ENCODE data around the gene RNU1-1.
"Not testable (repeated sequence)": the region's sequence is repeated elsewhere in the genome, so short reads cannot be mapped to it uniquely, and the experiment has no call there.

Gene RNU1-1

DNA sequence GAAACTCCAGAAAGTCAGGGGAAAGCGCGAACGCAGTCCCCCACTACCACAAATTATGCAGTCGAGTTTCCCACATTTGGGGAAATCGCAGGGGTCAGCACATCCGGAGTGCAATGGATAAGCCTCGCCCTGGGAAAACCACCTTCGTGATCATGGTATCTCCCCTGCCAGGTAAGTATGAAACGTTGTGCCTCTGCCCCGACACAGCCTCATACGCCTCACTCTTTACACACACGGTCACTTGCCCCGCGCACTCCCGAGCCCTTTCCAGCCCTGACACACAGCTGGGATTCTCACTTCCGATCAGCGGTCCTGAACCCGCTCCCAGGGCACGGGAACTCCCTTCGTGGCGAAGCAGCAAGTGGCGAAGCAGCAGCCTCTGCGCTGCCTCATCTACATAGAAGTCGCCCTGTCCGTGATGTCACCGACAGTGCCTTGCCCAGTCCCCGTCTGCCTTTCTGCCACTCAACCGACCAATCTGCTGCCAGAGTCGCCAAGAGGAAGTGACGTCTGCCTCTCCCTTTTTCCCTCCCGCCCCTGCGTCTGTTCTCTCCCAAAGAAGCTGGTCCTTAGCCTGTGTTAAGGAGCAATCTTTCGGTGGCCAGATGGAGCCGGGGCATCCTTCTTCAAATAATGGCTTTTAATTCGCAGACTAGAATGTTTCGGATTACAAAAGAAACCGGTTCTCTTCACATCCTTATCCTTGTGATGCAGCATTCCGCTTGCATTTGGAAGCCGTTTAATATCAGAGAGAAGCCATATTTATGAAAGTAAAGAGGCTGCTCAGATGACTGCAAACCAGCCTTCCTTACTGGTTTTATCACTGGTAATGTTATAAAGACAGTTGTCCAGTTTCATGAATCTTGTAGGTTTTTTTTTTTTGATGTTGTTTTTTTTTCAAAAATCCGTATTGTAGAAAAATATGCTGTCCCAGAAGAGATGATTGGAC lies at the start of gene RNU1-1:
RNU1-1 (minus strand) TSS at position 179 of the 949 bp plus-strand sequence.
- DNase-seq (ENCODE audit: extremely low read depth in 1 of 2, low read depth in 1 of 2): peak in 1 of 2 donors; percentile 61

DNA sequence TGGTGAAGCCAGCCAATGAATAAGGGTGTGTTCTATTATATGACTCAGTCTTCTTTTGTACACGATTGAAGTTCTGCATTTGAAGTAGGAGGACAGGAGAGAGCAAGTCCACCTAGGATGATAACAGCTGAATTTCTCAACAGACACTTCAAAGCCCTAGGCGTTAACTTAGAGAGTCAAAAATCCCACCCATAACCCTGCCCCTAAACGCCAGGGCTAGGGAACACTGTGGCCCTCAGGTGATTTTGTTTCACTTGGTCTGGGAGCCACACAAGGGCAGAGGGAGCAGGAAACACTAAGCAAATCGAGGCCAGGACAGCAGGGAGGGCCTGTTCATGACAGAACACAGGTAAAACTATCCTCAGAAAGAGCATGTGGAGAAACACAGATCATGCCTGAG lies 47.0 kb upstream of the RNU1-1 start:
- DNase-seq (ENCODE audit: extremely low read depth in 1 of 2, low read depth in 1 of 2): not testable (repeated sequence)

DNA sequence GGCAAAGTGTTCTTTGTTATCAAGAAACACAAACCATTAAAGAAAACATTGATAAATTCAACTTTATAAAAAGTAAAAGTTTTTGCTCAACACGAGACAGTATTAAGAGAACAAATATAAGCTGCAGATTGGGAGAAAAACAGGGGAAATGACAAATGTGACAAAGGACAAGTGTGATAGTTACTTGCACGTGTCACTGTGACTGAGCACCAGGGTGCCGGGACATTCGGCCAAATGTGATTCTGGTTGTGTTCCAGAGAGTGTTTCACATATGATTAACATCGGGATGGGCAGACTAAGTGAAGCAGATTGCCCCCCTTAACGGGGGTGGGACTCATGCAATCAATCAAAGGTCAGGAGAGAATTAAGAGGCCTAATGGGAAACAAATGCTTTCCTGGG lies 46.4 kb upstream of the RNU1-1 start:
- not testable (repeated sequence) for DNase-seq (ENCODE audit: extremely low read depth in 1 of 2, low read depth in 1 of 2)

DNA sequence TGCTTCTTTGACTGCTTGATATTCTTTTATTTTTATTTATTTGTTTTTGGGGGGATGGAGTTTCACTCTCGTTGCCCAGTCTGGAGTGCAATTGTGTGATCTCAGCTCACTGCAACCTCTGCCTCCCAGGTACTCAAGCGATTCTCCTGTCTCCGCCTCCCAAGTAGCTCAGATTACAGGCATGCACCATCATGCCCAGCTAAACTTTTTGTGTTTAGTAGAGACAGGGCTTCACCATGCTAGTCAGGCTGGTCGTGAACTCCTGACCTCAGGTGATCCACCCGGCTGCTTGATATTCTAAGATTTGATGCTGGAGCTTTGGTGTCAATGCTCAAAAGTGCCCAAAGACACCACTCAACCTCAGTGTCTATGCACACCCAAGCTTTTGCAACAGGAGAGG lies 45.6 kb upstream of the RNU1-1 start:
- not testable (repeated sequence) for DNase-seq (ENCODE audit: extremely low read depth in 1 of 2, low read depth in 1 of 2)

DNA sequence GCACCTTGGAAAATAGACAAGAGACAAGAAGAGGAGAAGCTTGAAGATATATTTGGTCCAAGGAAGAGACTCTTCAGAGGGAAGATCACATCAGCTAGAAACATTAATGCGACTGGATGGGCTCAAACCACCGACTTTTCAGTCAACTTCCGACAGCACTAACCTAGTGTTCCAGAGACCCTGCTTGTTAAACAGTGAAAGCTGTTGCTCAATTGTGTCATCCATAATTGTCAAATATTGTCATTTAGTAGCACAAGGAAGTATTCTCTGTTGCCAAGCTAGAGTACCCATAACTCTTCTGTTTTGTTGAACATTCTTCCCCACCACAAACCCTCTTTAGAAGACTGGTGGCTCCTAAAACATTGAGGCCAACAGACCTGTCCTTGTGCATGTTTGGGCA lies 42.9 kb upstream of the RNU1-1 start:
- not testable (repeated sequence) for DNase-seq (ENCODE audit: extremely low read depth in 1 of 2, low read depth in 1 of 2)

DNA sequence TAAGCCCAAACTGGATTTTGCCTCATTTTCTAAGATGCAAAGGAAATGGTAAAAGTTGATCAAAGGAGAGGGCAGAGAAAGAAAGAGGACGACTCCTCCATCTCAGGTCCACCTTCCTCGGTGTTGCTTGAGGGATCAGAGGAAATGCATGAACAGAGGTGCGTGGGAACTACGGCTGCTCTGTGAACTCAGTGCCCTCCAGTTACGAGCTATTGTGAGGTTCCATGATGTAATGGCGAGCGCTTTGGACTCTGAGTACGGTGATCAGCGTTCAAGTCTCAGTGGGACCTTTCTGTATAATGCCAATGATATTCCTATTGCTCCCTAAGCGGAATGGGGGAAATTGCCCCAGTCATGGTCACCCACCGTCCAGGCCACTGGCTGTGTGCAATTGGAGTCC lies 39.2 kb upstream of the RNU1-1 start:
- not testable (repeated sequence) for DNase-seq (ENCODE audit: extremely low read depth in 1 of 2, low read depth in 1 of 2)

DNA sequence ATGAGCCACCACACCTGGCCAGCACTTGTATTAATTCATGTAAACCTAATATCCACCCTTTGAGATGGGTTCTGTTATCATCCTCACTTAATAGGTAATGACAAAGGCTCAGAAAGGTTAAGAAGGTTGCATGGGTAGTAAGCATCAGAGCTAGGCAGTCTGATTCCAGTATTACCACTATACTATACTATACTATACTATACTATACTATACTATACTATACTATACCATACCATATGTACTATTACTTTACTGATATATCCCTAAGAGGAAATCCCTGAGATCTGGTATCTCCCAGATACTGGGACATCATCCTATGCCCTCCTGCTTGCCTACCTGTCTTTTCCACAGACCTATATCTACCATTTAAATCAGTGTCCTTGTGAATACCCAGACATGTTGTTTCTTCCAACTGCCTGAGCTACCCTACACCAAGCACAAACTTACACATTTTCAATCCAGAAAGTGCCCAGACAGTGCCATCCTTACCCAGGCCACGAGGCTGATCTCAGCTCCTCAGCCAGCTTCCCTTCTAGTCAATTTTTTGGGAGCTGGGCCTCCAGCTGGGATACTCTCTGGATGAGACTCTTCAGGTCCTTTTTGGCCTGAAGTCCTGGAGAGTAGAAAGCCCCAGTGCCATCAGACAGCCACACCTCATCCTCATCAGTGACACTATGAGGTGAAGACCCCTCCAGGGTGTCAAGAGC lies 36.3 kb upstream of the RNU1-1 start:
- DNase-seq (ENCODE audit: extremely low read depth in 1 of 2, low read depth in 1 of 2): not testable (repeated sequence)

DNA sequence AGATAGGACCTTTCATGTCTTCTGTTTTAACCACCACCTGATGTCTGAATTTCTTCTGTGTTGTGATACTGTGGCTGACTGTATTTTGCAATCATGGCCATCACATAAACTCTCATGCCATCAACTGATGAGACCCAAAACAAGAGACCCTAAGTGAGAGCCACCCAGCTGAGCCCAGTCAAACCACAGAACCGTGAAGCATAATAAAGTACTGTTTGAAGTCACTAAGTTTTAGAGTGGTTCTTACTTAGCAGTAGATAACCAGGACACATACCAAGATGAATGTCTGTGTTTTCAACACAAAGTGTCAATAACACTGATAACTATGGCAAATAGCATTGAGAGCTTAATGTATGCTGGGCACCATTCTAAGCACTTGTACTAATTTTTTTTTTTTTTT lies 35.5 kb upstream of the RNU1-1 start:
- not testable (repeated sequence) for DNase-seq (ENCODE audit: extremely low read depth in 1 of 2, low read depth in 1 of 2)

DNA sequence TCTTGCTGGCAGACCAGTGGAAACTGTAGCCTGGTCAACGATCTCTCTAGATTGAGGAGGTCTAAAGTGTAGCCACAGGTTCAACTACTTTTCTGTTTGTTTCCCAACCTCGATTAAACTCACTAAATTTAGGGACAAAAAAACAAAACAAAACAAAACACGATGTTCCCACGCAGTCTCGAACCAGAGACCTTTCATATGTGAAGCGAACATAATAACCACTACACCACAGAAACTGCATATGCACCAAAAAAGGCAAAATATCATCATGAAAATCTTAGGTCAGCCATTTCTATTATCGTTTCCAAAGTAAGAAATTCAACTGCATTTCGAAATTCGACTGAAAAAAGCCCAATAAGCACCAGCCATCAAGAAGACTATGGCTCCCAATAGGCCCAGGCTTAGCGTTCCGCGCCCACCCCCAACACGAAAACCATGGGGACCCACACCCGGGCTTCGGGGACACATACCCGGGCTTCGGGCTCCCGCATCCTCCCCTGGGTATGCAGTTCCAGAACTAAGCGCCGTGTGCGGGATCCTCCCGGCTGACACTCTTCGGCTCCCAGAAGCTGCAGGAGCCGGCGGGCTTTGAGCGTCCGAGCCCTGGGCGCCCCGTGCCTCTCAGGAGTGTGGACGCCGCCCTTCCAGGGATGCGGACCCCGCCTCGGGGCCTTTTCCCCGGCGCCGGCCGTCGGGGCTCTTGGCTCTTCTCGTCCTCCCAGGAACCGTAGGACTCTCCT lies 33.6 kb upstream of the RNU1-1 start:
- not testable (repeated sequence) for DNase-seq (ENCODE audit: extremely low read depth in 1 of 2, low read depth in 1 of 2)

DNA sequence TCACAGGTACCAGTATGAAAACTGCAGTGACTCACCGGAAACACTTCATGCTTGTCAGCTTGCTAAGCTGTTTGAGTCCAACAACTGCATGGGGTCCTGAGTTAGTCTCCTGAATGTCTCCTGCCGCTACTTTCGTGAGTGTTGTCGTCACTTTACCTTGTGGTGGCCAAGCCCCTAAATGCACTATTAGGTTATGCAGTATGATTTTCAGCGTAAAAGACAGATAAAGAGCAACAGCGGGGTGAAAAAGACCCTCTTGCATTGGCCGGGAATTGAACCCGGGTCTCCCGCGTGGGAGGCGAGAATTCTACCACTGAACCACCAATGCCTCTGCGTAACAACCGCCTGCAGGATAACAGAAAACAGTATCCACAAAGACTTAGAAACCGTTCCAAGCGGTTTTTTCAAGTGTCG lies 31.6 kb upstream of the RNU1-1 start:
- DNase-seq (ENCODE audit: extremely low read depth in 1 of 2, low read depth in 1 of 2): peak; percentile 17 to 35

DNA sequence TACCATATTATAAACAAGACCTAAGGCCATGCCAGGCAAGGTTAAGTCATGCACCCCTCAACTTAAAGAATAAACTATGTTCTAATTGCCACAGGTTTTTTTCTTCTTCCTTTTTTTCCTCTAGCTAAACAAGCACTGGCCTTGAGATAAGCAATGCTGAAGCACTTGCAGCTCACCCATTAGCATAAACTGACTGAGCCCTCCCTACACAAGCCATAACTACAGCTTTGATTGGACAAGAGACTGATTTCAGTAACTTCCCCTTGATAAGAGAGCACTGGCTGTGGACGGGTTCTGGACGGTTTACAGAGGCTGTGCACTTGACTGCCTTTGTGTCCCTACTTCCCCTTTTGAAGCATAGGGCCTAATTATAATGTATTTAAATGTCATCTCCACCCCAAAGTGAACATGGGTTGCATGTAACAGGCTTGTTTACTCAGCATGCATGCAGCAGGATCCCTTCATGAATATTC lies 26.4 kb upstream of the RNU1-1 start:
- DNase-seq (ENCODE audit: extremely low read depth in 1 of 2, low read depth in 1 of 2): not testable (repeated sequence)

DNA sequence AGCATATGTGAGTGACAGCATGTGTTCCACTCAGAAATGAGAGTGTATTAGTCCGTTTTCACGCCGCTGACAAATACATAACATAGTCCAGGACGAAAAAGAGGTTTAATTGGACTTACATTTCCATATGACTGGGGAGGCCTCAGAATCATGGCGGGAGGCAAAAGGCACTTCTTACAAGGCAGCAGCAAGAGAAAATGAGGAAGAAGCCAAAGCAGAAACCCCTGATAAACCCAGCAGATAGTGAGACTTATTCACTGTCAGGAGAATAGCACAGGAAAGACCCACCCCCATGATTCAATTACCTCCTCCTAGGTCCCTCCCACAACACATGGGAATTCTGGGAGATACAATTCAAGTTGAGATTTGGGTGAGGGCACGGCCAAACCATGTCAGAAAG lies 23.4 kb upstream of the RNU1-1 start:
- not testable (repeated sequence) for DNase-seq (ENCODE audit: extremely low read depth in 1 of 2, low read depth in 1 of 2)

DNA sequence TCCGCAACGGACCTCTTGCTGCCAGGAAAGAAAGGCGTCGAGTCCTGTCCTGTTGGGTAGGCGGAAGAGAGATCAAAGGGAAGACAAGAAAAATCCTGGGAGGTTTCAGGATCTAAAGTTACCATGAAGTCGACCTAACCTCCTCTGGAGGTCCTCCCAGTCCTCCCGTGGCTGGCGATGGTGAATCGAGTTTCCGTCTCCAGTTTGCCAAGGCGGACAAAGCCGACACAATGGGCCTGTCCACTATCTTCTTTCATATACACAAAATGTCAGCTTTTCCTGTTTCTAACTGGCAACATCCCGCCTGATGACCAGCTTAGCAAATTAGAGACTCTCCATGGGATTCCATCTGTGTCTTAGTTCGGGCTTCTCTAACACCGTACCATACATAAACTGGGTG lies 22.7 kb upstream of the RNU1-1 start:
- not testable (repeated sequence) for DNase-seq (ENCODE audit: extremely low read depth in 1 of 2, low read depth in 1 of 2)

DNA sequence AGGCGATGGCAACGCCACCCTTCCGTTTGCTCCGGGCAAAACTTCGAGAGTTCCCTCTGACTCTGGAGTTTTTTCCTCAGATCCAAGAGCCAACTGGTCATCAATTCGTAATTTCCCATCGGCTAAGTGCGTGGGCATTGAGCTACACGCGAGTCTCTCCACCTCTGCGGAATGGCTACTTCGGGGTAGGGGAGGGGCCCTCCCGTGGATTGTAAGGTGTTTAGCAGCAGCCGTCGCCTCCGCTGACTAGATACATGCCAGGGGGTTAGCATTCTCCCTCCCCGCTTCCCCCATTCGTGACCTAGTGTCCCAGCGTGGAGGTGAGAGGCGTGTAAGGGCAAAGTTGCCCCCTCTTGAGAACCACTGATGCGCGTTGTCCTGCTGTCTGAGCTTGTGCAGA lies 21.8 kb upstream of the RNU1-1 start:
- not testable (repeated sequence) for DNase-seq (ENCODE audit: extremely low read depth in 1 of 2, low read depth in 1 of 2)

DNA sequence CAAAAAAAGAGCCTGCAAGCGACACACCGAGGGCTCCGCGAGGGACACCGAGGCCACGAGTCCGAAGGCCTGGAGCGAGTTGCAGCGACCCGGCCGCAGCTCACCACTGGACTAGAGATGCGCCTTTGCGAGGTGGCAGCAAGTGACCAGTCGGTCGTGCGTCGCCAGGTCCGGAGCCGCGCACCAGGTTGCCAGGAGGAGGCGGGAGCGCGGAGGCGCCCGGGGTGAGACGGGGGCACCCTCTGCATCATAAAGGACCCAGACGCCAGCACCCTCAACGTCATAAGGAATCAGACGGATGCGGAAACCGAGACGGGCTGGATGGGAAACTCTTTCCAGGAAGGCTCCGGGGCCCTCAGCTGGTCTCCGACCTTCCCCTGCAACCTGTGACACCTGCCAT lies 21.4 kb upstream of the RNU1-1 start:
- DNase-seq (ENCODE audit: extremely low read depth in 1 of 2, low read depth in 1 of 2): not testable (repeated sequence)

DNA sequence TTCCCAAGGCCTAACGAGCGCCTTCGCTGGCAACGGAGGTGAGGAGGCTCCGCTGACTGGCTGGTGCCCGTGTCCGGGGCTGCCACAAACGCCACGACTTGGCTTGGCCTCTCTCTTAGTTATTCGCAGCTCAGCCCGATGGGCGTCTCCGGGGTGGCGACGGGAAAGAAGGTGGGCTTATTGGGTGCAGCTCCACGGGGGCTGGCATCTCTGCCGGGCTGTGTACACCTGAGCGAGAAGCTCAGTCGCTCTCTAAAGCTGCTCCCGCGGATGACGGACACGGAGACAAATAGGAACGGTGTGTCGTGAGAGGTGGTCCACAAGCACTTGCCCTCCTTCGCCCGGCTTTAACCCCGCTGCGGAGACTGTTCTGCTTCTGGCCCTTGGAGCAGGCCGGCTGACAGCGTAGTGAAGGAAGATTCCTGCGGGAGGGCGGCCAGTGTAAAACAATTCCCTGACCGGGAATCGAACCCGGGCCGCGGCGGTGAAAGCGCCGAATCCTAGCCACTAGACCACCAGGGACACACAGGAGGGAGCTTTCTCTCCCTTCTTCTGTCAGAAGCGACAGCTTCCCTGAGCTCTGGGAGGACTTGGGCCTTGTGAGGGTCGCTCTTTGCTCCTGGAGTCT lies 20.9 kb upstream of the RNU1-1 start:
- peak; percentile 39 to 61 for DNase-seq (ENCODE audit: extremely low read depth in 1 of 2, low read depth in 1 of 2)

DNA sequence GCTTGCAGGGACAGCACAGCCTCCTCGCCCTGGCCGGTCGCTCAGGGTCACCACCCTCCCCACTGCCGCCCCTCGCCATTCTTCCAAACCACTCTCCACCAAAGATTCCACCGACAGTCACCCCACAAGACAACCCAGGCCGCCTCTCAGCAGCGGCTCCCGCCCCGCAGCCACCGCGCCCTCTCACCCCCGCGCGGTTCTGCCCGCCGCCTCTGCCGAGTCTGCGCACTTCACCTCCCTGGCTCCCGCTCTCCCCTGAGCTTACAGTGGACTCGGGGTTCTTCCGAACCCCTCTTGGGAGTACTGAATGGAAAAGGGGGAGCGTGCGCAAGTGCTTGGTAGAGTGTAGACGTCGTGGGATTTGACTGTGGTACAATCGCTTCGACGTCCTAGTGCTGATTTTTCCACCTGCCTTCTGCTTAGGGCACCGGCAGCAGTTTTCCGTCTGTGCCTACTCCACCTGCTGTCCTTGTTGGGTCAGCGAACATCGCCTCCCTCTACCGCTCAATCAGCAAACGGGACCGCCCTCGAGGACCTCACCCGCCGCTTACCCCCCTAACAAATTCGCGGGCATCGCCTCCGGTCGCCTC lies 20.2 kb upstream of the RNU1-1 start:
- DNase-seq (ENCODE audit: extremely low read depth in 1 of 2, low read depth in 1 of 2): not testable (repeated sequence)

DNA sequence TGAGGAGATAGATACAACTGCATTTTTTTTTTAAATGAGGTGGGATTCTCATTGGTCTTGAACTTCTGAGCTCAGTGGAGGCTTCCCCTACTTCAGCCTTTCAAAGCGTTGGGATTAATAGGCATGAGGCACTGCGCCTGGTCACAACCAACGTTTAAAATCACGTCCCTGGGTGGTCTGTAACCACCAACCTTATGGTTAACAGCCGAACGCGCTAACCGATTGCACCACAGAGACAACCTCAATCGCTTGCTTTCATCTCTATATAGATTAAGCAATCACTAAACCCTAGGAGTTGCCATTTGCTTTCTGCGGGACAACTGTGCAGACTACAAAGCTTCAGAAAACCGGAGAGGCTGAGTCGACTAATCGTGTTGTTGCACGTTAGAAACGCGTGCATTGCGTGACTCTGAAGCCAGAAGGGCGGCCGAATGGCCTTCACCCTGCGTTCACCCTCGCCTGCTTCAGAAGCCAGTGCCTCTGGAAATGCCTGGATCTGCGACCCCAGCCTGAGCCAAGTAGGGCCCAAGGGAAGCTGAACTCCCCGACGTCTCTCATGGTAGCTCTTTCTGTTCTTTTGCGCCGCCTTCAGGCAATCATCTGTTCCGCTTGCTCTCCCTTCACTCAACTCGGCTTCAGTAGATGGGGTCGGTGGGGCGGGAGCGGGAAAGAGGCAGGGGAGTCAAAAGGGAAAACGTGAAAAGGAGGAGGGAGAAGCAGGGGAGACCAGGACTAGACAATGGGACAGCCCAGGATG lies 18.3 kb upstream of the RNU1-1 start:
- not testable (repeated sequence) for DNase-seq (ENCODE audit: extremely low read depth in 1 of 2, low read depth in 1 of 2)

DNA sequence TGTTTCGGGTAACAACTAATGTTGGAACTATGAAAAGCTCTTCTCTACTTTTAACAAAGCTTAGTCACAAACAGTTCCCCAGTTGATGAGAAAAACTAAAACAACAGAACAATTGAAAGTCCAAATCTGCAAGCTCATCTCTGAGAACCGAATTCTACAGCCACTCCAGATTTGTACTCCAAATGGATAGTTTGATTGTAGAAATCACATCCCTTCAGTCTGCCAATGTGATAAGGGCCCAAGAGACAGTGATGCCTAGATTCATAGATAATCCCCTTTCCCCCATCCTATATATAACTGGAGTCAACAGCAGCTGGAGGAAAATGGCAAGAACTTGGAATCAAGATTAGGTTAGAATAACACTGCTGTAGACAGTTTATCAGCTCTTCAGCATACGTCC lies 14.3 kb upstream of the RNU1-1 start:
- DNase-seq (ENCODE audit: extremely low read depth in 1 of 2, low read depth in 1 of 2): not testable (repeated sequence)

Data from stimulated activated CD8-positive, alpha-beta memory T cell treated with anti-CD3 and anti-CD28 coated beads, Interleukin-7, amount 100 ng/mL, for 48 hours (primary cell).